NCI-H2196 treated with DMSO at 0.1 percent for 48 hours (cell line): ENCODE data around the gene CNPY2.
A peak's percentile ranks its signal among the peaks of the same experiment; 100 is the strongest.
"Not testable (repeated sequence)": the region's sequence is repeated elsewhere in the genome, so short reads cannot be mapped to it uniquely, and the experiment has no call there.

ENCODE experiments used
- DNase-seq: peaks from one replicate; lab custom pipeline; 2025; ENCODE audit not compliant: unreplicated experiment; lab: John Stamatoyannopoulos, UW

The CNPY2 gene

GRCh38 chr12:56315622-56316473 lies at the start of gene CNPY2:
TSS of gene CNPY2 (minus strand) at chr12:56315988. CDS start at chr12:56315217, 771 bp downstream.
- DNase-seq: peak; percentile 96

GRCh38 chr12:56362130-56363059 lies 46.6 kb upstream of the CNPY2 start, which contains the start of gene APOF:
TSS of gene APOF (minus strand) at chr12:56362857. CDS start at chr12:56362745, 112 bp downstream.
- DNase-seq: no peak

- no peak for DNase-seq
Measured at GRCh38 chr12:56361487-56362129, 45.8 kb upstream of the CNPY2 start.

GRCh38 chr12:56359851-56360767 lies 44.3 kb upstream of the CNPY2 start, which contains the start of gene STAT2:
TSS of gene STAT2 (minus strand) at chr12:56360107. CDS start at chr12:56356571, 3,536 bp downstream.
- DNase-seq: peak; percentile 98

GRCh38 chr12:56358836-56359532 lies 43.2 kb upstream of the CNPY2 start:
- DNase-seq: no peak

- no peak for DNase-seq
Measured at GRCh38 chr12:56351325-56351724, 35.5 kb upstream of the CNPY2 start.

- DNase-seq: no peak
Measured at GRCh38 chr12:56350662-56351061, 34.9 kb upstream of the CNPY2 start.

- no peak for DNase-seq
Measured at GRCh38 chr12:56348776-56349175, 33.0 kb upstream of the CNPY2 start.

- not testable (repeated sequence) for DNase-seq
Measured at GRCh38 chr12:56347255-56347654, 31.5 kb upstream of the CNPY2 start.

- DNase-seq: no peak
Measured at GRCh38 chr12:56346675-56347074, 30.9 kb upstream of the CNPY2 start.

- DNase-seq: not testable (repeated sequence)
Measured at GRCh38 chr12:56342290-56342689, 26.5 kb upstream of the CNPY2 start.

- DNase-seq: no peak
Measured at GRCh38 chr12:56341616-56342015, 25.8 kb upstream of the CNPY2 start.

- no peak for DNase-seq
Measured at GRCh38 chr12:56339158-56339422, 23.3 kb upstream of the CNPY2 start.

- DNase-seq: no peak
Measured at GRCh38 chr12:56338308-56339157, 22.7 kb upstream of the CNPY2 start, which contains the start of gene IL23A. TSS of gene IL23A (plus strand) at chr12:56338884. CDS start at chr12:56339045, 161 bp downstream.

- no peak for DNase-seq
Measured at GRCh38 chr12:56337753-56338251, 22.0 kb upstream of the CNPY2 start.

- no peak for DNase-seq
Measured at GRCh38 chr12:56336361-56337167, 20.8 kb upstream of the CNPY2 start.

- not testable (repeated sequence) for DNase-seq
Measured at GRCh38 chr12:56335527-56335926, 19.7 kb upstream of the CNPY2 start.

GRCh38 chr12:56334490-56334793 lies 18.7 kb upstream of the CNPY2 start:
- DNase-seq: no peak
